ENCODE data around the gene SCG2. TPM values are rescaled to one million over a fixed set of nuclear protein-coding genes. Genes with fewer than 3 reads are reported as not detected.
"Not testable (repeated sequence)": the region's sequence is repeated elsewhere in the genome, so short reads cannot be mapped to it uniquely, and the experiment has no call there.

SCG2 gene
- polyA plus RNA-seq, 1 donor (not counting 4 experiments of a cell fraction or from before 2014, with no cell fraction given), result 0.10 TPM

DNA sequence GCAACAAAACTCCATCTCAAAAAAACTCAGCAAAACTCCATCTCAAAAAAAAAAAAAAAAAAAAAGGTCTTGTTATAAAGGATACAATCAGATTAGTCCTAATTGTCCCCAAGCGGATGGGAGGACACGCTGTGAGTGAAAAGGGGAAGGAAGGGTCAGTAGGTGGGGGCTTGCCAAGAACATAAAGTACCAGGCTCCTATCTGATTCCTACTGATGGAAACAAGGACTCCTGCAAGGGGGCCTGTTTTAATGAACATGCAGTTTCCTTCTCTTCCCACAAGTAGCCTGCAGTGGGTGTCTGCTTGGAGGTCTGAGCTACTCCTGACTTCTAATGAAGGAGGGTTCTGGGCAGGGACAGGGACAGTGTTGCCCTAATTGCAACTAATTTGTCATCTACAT is 7.9 kb downstream of the SCG2 start:
- no peak overlapping the region for H3K4me2 ChIP-seq (ENCODE audit: control insufficient read depth, extremely low read depth, insufficient read depth, low read depth, low read length)
- DNase-seq (ENCODE audit: low read depth, low spot score), result no peak
- H3K9ac ChIP-seq (ENCODE audit: control insufficient read depth, extremely low read depth, insufficient read depth, low read length), result no peak overlapping the region
- H3K27me3 ChIP-seq (ENCODE audit: control insufficient read depth, extremely low read depth, insufficient read depth, low read length), result no peaks in the 10 kb centered on the region
- dilution Hi-C loops (cut with MboI; ENCODE audit: extremely low pct_ligation_motif_present, low sequenced_read_pairs), result no loop called here
- no peak overlapping the region for H2AFZ ChIP-seq (ENCODE audit: control insufficient read depth, low read length)
- FAIRE-seq, result no peak
- no peak overlapping the region for H3K4me3 ChIP-seq (ENCODE audit: control insufficient read depth in 2 of 3, extremely low read depth in 1 of 3, insufficient read depth in 2 of 3, low read depth in 1 of 3, low read length in 3 of 3)
- no peaks in the 10 kb centered on the region for H3K9me3 ChIP-seq (ENCODE audit: control insufficient read depth, low read depth, low read length)
- H4K20me1 ChIP-seq (ENCODE audit: control insufficient read depth, extremely low read depth, insufficient read depth, low read length), result no peaks in the 10 kb centered on the region
- no peaks in the 10 kb centered on the region for H3K36me3 ChIP-seq (ENCODE audit: control insufficient read depth in 2 of 2, extremely low read depth in 1 of 2, insufficient read depth in 2 of 2, low read length in 2 of 2)
- no peak overlapping the region for H3K27ac ChIP-seq (ENCODE audit: control insufficient read depth, insufficient read depth, low read length)
- H3K4me1 ChIP-seq (ENCODE audit: control insufficient read depth, extremely low read depth, insufficient read depth, low read length), result peaks cover 5% of the 10 kb centered on the region
- no peaks in the 10 kb centered on the region for H3K79me2 ChIP-seq (ENCODE audit: control insufficient read depth, insufficient read depth, low read length)
- no peaks in the 10 kb centered on the region for H3K9me1 ChIP-seq (ENCODE audit: control insufficient read depth, extremely low read depth, insufficient read depth, low read length)
- no peak for TF ChIP-seq CTCF (optimal IDR thresholded peaks at IDR 0.05 in 1 of 3, IDR thresholded peaks at IDR 0.05 in 1 of 3, conservative IDR thresholded peaks at IDR 0.05 in 1 of 3; ENCODE audit: extremely low read depth in 1 of 3, insufficient read depth in 2 of 3, low read length in 3 of 3)
- no peak for TF ChIP-seq EZH2 (IDR thresholded peaks at IDR 0.05; ENCODE audit: low read length)

- H3K9me3 ChIP-seq (ENCODE audit: control insufficient read depth, low read depth, low read length); H4K20me1 ChIP-seq (ENCODE audit: control insufficient read depth, extremely low read depth, insufficient read depth, low read length); H3K36me3 ChIP-seq (ENCODE audit: control insufficient read depth in 2 of 2, extremely low read depth in 1 of 2, insufficient read depth in 2 of 2, low read length in 2 of 2); H3K9ac ChIP-seq (ENCODE audit: control insufficient read depth, extremely low read depth, insufficient read depth, low read length); H3K27me3 ChIP-seq (ENCODE audit: control insufficient read depth, extremely low read depth, insufficient read depth, low read length); H3K27ac ChIP-seq (ENCODE audit: control insufficient read depth, insufficient read depth, low read length); H3K9me1 ChIP-seq (ENCODE audit: control insufficient read depth, extremely low read depth, insufficient read depth, low read length); DNase-seq (ENCODE audit: low read depth, low spot score); H3K79me2 ChIP-seq (ENCODE audit: control insufficient read depth, insufficient read depth, low read length); H3K4me2 ChIP-seq (ENCODE audit: control insufficient read depth, extremely low read depth, insufficient read depth, low read depth, low read length); dilution Hi-C loops (cut with MboI; ENCODE audit: extremely low pct_ligation_motif_present, low sequenced_read_pairs); H2AFZ ChIP-seq (ENCODE audit: control insufficient read depth, low read length); H3K4me1 ChIP-seq (ENCODE audit: control insufficient read depth, extremely low read depth, insufficient read depth, low read length); FAIRE-seq; H3K4me3 ChIP-seq (ENCODE audit: control insufficient read depth in 2 of 3, extremely low read depth in 1 of 3, insufficient read depth in 2 of 3, low read depth in 1 of 3, low read length in 3 of 3): not testable (repeated sequence)
Measured at GRCh38 chr2:223592689-223593088, 9.5 kb downstream of the SCG2 start.

DNA sequence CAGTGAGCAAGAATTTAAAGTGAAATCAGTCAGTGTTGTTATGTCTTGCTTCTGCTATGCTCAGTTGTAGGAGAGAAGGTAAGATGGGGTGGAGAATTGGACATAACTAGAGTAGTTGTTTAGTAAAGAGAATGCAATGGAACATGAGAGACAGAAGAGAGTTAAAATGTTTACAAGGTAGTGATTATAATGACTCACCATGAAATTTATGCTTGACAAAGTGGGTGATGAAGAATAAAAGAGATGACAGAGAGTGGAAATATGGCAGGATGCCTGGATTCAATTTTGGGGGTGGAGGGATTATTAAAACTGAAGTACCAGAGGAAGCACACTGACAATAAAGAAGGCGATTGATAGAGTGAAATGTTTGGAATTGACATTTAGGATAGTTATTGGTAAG is 10.6 kb downstream of the SCG2 start:
- no peaks in the 10 kb centered on the region for H3K9me1 ChIP-seq (ENCODE audit: control insufficient read depth, extremely low read depth, insufficient read depth, low read length)
- H3K9ac ChIP-seq (ENCODE audit: control insufficient read depth, extremely low read depth, insufficient read depth, low read length), result no peak overlapping the region
- H3K27me3 ChIP-seq (ENCODE audit: control insufficient read depth, extremely low read depth, insufficient read depth, low read length), result no peaks in the 10 kb centered on the region
- no peak for FAIRE-seq
- H3K4me3 ChIP-seq (ENCODE audit: control insufficient read depth in 2 of 3, extremely low read depth in 1 of 3, insufficient read depth in 2 of 3, low read depth in 1 of 3, low read length in 3 of 3), result no peak overlapping the region
- no peak overlapping the region for H2AFZ ChIP-seq (ENCODE audit: control insufficient read depth, low read length)
- no peak for DNase-seq (ENCODE audit: low read depth, low spot score)
- no peaks in the 10 kb centered on the region for H3K4me1 ChIP-seq (ENCODE audit: control insufficient read depth, extremely low read depth, insufficient read depth, low read length)
- no peak overlapping the region for H3K4me2 ChIP-seq (ENCODE audit: control insufficient read depth, extremely low read depth, insufficient read depth, low read depth, low read length)
- H3K9me3 ChIP-seq (ENCODE audit: control insufficient read depth, low read depth, low read length), result no peaks in the 10 kb centered on the region
- TF ChIP-seq CTCF (optimal IDR thresholded peaks at IDR 0.05 in 1 of 3, IDR thresholded peaks at IDR 0.05 in 1 of 3, conservative IDR thresholded peaks at IDR 0.05 in 1 of 3; ENCODE audit: extremely low read depth in 1 of 3, insufficient read depth in 2 of 3, low read length in 3 of 3) (no peak), EZH2 (IDR thresholded peaks at IDR 0.05; ENCODE audit: low read length) (no peak)
- no peaks in the 10 kb centered on the region for H4K20me1 ChIP-seq (ENCODE audit: control insufficient read depth, extremely low read depth, insufficient read depth, low read length)
- H3K36me3 ChIP-seq (ENCODE audit: control insufficient read depth in 2 of 2, extremely low read depth in 1 of 2, insufficient read depth in 2 of 2, low read length in 2 of 2), result no peaks in the 10 kb centered on the region
- no peaks in the 10 kb centered on the region for H3K79me2 ChIP-seq (ENCODE audit: control insufficient read depth, insufficient read depth, low read length)
- no peak overlapping the region for H3K27ac ChIP-seq (ENCODE audit: control insufficient read depth, insufficient read depth, low read length)
- dilution Hi-C loops (cut with MboI; ENCODE audit: extremely low pct_ligation_motif_present, low sequenced_read_pairs), result no loop called here

All from keratinocyte (primary cell).